Measurements from ENCODE around the gene FUT8.

The FUT8 gene

GRCh38 chr14:65470404-65470880 is 57.9 kb downstream of the FUT8 start:
- no peak overlapping the region for H3K27ac ChIP-seq (ENCODE audit: low read length)
- H3K4me2 ChIP-seq (ENCODE audit: insufficient read depth, low read length), result no peak overlapping the region
- no peak overlapping the region for H2AFZ ChIP-seq (ENCODE audit: low read depth, low read length)
- ATAC-seq (ENCODE audit: insufficient read depth, low read depth) (peak; percentile 40), DNase-seq (no peak)
- TF ChIP-seq CTCF (IDR thresholded peaks at IDR 0.05; ENCODE audit: borderline replicate concordance, extremely low read depth, low read length, poor library complexity, severe bottlenecking), result no peak
- H3K36me3 ChIP-seq (ENCODE audit: insufficient read depth, low read length), result peaks cover 21% of the 10 kb centered on the region
- H4K20me1 ChIP-seq (ENCODE audit: insufficient read depth, low read length), result peaks cover 36% of the 10 kb centered on the region
- no peaks in the 10 kb centered on the region for H3K4me1 ChIP-seq (ENCODE audit: insufficient read depth, low read length)
- no peak overlapping the region for H3K4me3 ChIP-seq (ENCODE audit: low read depth in 1 of 2, low read length in 2 of 2)
- H3K9me3 ChIP-seq (ENCODE audit: insufficient read depth, low read length, severe bottlenecking), result no peaks in the 10 kb centered on the region
- no peaks in the 10 kb centered on the region for H3K27me3 ChIP-seq (ENCODE audit: insufficient read depth, low read length, poor library complexity)
- H3K79me2 ChIP-seq (ENCODE audit: insufficient read depth, low read length), result peaks cover 91% of the 10 kb centered on the region
- H3K9ac ChIP-seq (ENCODE audit: low read depth, low read length), result no peak overlapping the region

- ATAC-seq (ENCODE audit: insufficient read depth, low read depth), result 0 out of 3 replicates have a peak, but pooled peaks have one; percentile 14
- Histone ChIP-seq H3K27ac (ENCODE audit: low read length) (no peak overlapping the region), H3K9ac (ENCODE audit: low read depth, low read length) (no peak overlapping the region), H3K4me1 (ENCODE audit: insufficient read depth, low read length) (no peaks in the 10 kb centered on the region), H3K27me3 (ENCODE audit: insufficient read depth, low read length, poor library complexity) (no peaks in the 10 kb centered on the region), H3K79me2 (ENCODE audit: insufficient read depth, low read length) (peaks cover 91% of the 10 kb centered on the region), H2AFZ (ENCODE audit: low read depth, low read length) (no peak overlapping the region), H3K36me3 (ENCODE audit: insufficient read depth, low read length) (peaks cover 21% of the 10 kb centered on the region), H3K4me2 (ENCODE audit: insufficient read depth, low read length) (no peak overlapping the region), H3K4me3 (ENCODE audit: low read depth in 1 of 2, low read length in 2 of 2) (no peak overlapping the region), H4K20me1 (ENCODE audit: insufficient read depth, low read length) (peaks cover 43% of the 10 kb centered on the region), H3K9me3 (ENCODE audit: insufficient read depth, low read length, severe bottlenecking) (no peaks in the 10 kb centered on the region)
- TF ChIP-seq CTCF (IDR thresholded peaks at IDR 0.05; ENCODE audit: borderline replicate concordance, extremely low read depth, low read length, poor library complexity, severe bottlenecking) (no peak), EZH2 (IDR thresholded peaks at IDR 0.05; ENCODE audit: borderline replicate concordance, low read depth, low read length, severe bottlenecking) (no peak)
- DNase-seq, result no peak
These were observed 58.7 kb downstream of the FUT8 start for GRCh38 chr14:65471038-65471878.

GRCh38 chr14:65472189-65472588 is 59.7 kb downstream of the FUT8 start:
- Histone ChIP-seq H3K4me1 (ENCODE audit: insufficient read depth, low read length) (no peaks in the 10 kb centered on the region), H3K27ac (ENCODE audit: low read length) (no peak overlapping the region; the same call in 1 of the 2 replicates)

More at GRCh38 chr14:65472189-65472588, 59.7 kb downstream of the FUT8 start:
- no peak overlapping the region for H2AFZ ChIP-seq (ENCODE audit: low read depth, low read length)
- DNase-seq (no peak), ATAC-seq (ENCODE audit: insufficient read depth, low read depth) (0 out of 3 replicates have a peak, but pooled peaks have one; percentile 35)
- H3K36me3 ChIP-seq (ENCODE audit: insufficient read depth, low read length), result peaks cover 21% of the 10 kb centered on the region
- H3K4me3 ChIP-seq (ENCODE audit: low read depth in 1 of 2, low read length in 2 of 2), result no peak overlapping the region
- H3K79me2 ChIP-seq (ENCODE audit: insufficient read depth, low read length), result peaks cover 91% of the 10 kb centered on the region
- H4K20me1 ChIP-seq (ENCODE audit: insufficient read depth, low read length), result peaks cover 46% of the 10 kb centered on the region
- no peaks in the 10 kb centered on the region for H3K27me3 ChIP-seq (ENCODE audit: insufficient read depth, low read length, poor library complexity)
- H3K4me2 ChIP-seq (ENCODE audit: insufficient read depth, low read length), result no peak overlapping the region
- no peak for TF ChIP-seq CTCF (IDR thresholded peaks at IDR 0.05; ENCODE audit: borderline replicate concordance, extremely low read depth, low read length, poor library complexity, severe bottlenecking)
- TF ChIP-seq EZH2 (IDR thresholded peaks at IDR 0.05; ENCODE audit: borderline replicate concordance, low read depth, low read length, severe bottlenecking), result no peak
- H3K9me3 ChIP-seq (ENCODE audit: insufficient read depth, low read length, severe bottlenecking), result no peaks in the 10 kb centered on the region
- H3K9ac ChIP-seq (ENCODE audit: low read depth, low read length), result no peak overlapping the region

Measured in DND-41 (cell line).